IPS-18c (cell line): Measurements from ENCODE around the gene PAFAH2.
"Not testable (repeated sequence)": the region's sequence is repeated elsewhere in the genome, so short reads cannot be mapped to it uniquely, and the experiment has no call there.

Source experiments
- H3K4me3 ChIP-seq: 2 replicates; pipeline ENCODE4 v1.7.0; 2013; ENCODE audit warnings: low read depth, mild to moderate bottlenecking, low read length, moderate library complexity; ENCODE audit not compliant: insufficient read depth
- H3K9me3 ChIP-seq: one replicate; pipeline ENCODE4 v1.6.1; 2013; ENCODE audit warnings: mild to moderate bottlenecking, low read length, moderate library complexity; ENCODE audit not compliant: control insufficient read depth, insufficient read depth

Gene PAFAH2

DNA sequence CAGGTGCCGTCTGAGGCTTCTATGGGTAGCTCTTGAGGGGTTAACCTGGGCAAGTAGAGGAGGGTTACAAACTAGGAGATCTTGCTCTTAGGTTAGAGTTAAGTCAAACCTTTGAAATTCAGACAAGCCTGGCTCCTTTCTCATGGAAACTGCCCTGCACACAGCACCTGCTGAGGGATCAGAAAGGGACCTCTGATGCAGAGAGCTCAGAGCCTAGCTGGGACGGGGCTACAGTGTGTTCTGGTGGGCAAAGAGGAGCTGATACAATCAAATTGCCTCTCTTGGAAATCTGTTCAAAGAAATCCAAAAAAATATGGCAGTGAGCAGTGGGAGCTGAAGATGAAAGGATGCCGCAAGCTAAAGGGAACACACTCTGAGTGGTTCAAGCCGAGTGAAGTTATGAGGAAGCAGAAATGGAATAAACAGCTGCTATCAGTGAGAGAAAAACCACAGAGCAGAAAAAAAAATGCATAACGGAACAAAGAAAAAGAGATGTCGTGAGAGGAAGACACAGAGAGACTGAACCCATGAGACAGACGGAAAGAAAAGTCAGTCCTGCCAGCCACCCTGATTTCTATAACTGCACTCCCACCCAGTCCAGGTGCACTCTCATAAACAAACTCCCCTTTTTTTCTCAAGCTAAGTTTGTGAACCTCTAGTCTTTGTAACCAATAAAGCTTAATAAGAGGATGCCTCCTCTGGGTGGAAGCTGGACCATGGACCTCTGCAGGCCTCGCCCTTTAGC lies 26.6 kb downstream of the PAFAH2 start:
- Histone ChIP-seq H3K4me3 (no peak overlapping the region), H3K9me3 (no peaks in the 10 kb centered on the region)

DNA sequence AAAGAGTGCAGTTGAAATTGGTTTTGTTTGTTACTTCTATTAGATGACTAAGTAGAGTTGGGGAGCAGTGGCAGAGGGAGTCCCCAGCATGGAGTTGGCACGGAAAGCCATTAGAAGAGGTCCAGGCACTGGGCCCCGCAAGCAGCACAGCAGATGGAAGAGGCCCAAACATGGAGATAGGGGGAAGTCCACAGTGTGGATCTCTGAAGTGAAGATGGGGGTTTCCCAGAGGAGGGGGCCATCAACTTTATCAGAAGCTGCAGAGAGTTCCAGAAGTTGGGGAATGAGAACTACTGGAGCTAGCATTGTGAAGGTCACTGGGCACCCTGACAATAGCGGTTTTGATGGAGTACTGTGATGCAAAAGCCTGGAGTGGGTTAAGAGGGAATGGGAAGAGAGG lies 30.6 kb downstream of the PAFAH2 start:
- Histone ChIP-seq H3K9me3 (no peaks in the 10 kb centered on the region), H3K4me3 (no peak overlapping the region)

DNA sequence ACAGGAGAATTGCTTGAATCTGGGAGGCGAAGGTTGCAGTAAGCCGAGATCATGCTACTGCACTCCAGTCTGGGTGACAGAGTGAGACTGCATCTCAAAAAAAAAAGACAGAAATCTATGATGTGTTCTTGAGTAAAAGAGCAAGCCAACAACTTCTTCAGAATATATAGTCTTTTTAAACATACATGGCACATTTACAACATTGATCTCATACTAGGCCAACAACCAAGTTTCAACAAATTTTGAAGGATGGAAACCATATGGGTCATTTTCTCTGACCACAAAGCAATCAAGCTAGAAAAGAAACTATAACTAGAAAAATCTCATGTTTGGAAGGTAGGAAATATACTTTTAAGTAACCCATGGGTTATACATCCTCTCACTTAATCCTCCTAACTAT lies 38.3 kb downstream of the PAFAH2 start:
- Histone ChIP-seq H3K4me3 (no peak overlapping the region), H3K9me3 (no peaks in the 10 kb centered on the region)

DNA sequence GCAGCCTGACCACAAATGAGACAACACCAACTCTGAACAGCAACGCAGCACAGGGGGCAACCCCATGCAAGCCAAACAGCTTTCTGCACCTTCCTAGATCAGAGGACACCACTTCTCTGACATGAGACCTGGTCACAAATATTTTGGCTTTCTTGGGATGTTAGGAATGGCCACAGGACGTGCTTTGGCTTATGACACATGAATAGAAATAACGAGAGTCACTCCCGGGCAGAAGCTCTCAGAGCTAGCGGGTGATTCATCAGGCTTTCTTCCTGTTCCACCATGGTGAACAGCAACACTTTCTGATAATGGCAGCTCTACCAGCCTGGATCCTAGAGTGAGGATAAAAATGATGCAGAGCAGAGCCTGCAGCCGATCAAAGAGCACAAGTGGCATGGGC lies 39.4 kb downstream of the PAFAH2 start:
- H3K9me3 ChIP-seq: no peaks in the 10 kb centered on the region
- no peak overlapping the region for H3K4me3 ChIP-seq

DNA sequence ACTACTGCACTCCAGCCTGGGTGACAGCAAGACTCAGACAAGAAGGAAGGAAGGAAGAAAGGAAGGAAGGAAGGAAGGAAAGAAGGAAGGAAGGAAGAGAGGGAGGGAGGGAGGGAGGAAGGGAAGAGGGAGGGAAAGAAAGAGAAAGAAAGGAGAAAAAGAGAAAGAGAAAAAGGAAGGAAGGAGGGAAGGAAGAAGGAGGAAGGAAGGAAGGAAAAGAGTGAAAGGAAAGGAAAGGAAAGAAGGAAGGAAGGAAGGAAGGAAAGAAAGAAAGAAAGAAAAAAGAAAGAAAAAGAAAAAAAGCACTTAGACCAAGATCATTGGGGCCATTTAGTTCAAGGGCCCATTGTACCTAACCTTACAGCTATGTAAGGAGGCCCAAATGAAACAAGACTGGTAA lies 42.3 kb downstream of the PAFAH2 start:
- H3K9me3 ChIP-seq: no peaks in the 10 kb centered on the region
- H3K4me3 ChIP-seq: no peak overlapping the region

DNA sequence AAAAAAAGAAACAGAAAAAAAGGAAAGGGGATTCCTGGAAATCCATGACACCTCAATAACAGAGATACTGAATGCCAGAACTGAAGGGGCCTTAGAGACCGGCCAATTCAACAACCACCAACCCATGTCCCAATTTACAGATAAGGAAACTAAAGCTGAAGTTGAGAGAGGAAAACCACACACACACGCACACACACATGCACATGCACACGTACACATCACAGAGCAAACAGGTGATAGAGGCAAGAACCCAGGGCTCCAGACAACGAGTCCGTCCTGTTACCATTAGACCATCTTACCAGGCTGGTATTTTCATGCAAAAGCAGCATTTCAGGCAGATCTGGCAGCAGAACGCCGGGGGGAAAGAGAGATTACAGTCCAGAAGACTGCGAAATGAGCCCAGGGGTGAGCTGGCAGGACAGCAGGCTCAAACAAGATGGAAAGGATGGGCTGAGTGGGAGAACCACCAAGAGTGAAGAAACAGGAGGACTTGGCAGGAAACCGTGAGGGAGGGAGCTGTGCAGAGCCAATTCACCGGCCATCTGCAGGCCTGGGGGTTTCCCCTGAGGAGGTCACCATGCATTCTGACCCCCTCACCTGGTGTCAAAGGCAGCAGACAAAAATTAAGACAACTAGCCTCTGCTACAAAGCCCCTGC lies 43.5 kb downstream of the PAFAH2 start:
- Histone ChIP-seq H3K9me3 (no peaks in the 10 kb centered on the region), H3K4me3 (no peak overlapping the region)

DNA sequence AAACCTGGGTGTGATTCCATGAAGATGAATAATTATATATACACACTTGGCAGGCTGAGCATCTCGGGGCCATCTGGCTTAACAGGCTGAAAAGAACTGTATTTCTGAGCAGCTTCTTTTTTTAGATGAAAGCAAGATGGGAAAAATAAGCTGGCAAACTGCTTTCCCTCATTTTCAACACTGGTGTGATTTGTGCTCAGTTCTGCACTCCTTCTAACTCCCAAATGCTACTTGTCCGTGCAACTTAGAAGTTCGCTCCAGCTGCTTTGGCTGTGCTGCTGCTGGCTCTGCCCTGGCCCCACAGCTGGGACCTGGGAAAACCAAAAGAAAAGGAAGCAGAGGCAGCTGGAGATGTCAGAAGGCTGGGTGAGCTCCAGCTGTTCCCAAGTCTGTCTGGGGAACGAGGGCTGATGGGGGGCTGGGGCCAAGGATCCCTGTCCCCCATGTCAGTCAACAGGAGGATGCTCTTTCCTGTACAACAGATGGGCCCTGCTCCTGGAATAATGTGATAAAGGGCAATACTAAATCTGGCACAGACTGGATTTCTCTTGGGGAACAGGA lies 44.9 kb downstream of the PAFAH2 start:
- Histone ChIP-seq H3K9me3 (no peaks in the 10 kb centered on the region), H3K4me3 (no peak overlapping the region)

DNA sequence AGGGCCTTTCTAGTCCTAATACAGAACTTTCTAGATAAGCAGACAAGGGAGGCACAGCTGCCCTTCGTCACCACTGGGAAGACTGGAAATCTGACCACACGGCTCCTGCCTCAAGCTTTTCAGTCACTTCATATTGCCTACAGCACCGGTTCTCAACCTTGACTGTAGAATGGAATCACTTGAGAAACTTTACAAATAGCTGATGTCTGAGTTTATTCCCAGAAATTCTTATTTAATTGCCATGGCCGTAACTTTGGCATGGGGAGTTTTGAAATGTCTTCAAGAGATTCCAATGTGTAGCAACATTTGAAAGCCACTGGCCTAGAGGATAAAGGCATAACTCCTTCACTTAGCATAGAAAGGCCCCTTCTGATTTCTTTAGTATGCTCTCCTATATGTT lies 49.2 kb downstream of the PAFAH2 start:
- Histone ChIP-seq H3K9me3 (no peaks in the 10 kb centered on the region), H3K4me3 (no peak overlapping the region)

DNA sequence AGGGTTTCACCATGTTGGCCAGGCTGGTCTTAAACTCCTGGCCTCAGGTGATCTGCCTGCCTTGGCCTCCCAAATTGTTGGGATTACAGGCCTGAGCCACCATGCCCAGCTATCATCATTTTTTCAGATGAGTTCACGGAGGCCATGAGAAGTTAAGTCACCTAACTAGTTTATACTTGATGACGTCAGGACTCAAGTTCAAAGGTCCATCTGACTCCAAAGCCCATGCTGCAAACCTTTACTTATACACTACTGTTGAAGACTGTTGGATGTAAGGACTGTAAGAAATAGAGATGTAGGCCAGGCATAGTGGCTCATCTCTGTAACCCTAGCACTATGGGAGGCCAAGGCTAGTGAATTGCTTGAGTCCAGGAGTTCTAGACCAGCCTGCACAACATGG lies 50.8 kb downstream of the PAFAH2 start:
- no peaks in the 10 kb centered on the region for H3K9me3 ChIP-seq
- H3K4me3 ChIP-seq: no peak overlapping the region

DNA sequence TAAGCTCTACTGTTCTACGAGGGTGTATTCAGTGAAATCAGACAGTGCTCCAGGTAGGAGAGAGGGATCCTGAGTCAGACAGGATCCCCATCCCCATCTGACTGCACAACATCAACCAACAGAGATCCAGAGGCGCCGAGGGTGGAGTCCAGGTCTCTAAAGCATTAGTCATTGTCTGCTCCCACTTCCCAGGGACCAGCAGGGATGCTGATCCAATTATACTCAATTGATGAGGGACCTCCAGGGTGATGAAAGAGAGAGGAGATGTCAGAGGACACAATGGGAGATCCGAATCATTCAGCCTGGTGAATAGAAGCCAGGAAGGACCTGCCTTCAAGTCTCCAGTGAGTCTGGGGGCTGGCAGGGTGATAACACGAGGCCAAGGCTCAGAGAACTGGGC lies 52.1 kb downstream of the PAFAH2 start:
- Histone ChIP-seq H3K4me3 (no peak overlapping the region), H3K9me3 (no peaks in the 10 kb centered on the region)

DNA sequence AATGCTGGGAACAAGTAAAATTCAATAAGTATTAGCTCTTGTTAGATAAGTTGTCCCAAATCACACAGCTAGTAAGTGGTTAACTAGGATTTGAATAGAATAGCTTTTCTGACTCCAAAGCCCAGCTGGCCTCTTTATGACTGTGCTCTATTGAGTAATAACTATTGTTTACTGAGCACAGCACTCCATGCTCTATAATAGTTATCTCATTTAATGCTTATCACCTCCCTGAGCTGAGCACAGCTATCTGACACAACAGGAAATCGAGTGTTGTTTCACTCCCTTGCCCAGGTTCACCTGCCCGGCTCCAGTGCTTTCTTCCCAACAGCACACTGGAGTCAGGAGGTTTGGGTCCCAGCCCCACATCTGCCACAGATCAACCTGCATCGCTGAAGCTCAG lies 52.9 kb downstream of the PAFAH2 start:
- no peaks in the 10 kb centered on the region for H3K9me3 ChIP-seq
- H3K4me3 ChIP-seq: no peak overlapping the region

DNA sequence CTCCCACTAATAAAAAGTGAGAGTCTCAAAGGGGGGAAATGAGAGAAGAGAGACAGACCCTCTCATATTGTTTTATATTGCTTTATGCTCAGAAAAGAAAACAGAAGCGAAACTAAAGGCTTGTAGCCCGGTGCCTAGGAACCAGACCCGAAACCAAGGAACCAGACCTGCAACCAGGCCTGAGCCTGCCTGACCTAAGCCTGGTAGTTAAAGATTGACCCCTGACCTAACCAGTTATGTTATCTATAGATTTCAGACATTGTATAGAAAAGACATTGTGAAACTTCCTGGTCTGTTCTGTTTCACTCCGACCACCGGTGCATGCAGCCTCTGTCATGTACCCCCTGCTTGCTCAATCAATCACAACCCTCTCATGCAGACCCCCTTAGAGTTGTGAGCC lies 54.4 kb downstream of the PAFAH2 start:
- H3K9me3 ChIP-seq, H3K4me3 ChIP-seq: not testable (repeated sequence)

DNA sequence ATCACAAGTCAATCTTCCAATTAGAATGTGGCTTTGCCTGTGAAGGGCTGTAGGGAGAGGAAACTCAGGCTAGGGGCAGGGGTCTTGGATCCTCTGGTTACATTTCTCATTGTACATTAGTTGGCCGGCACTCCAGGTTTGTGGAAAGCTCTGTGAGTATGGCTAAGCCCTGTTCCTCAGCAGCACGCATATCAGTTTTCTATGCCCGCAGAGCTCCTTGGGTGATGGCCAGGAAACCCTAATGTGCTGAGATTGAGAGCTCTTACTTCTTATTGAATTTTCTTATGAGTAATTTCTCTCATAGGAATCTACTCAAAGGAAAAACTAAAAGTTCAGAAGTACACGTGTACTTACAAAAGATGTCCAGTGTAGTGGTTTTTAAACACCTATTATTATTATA lies 60.9 kb downstream of the PAFAH2 start:
- H3K4me3 ChIP-seq: no peak overlapping the region
- peaks cover 4% of the 10 kb centered on the region for H3K9me3 ChIP-seq

DNA sequence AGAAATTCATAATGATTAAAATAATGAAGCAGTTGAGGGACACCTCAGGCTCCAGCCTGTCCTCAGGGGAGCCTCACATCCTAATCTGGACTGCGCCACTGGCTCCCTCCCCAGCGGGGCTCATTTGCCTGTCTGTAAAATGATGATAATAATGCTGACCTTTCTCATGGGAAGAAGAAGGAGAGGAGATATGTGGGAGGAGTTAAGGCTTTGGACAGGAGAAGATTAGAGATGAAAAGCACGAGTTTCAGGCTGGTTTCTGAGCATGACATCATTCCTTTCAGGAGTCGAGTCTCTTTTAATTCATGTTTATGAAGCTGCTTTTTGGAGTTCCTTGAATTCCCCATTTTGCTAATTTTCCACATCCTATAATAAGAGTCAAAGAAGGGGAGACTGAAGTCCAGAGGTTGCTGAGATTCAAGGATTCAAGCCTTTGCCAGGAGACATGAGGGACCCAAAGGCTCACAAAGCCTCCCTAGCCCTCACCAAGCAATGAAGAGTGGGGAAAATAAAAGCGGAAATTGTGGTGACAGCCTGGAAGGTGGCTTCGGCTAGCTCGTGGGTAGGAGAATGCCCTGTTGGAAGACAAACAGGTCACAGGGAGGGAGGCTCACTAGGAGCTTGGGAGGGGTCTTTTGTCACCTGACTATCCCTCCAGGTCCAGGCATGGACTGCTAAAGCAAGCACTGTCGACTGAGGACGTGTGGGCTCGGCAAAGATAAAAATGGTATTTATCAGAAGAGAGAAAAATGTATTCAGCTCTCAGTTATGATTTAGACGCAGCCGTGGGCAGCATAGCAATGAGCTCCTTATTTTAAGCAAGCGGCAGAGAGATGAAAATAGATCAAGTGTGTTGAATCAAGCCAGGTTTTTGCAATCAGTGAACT lies 64.1 kb downstream of the PAFAH2 start:
- Histone ChIP-seq H3K4me3 (no peak overlapping the region), H3K9me3 (no peaks in the 10 kb centered on the region)

DNA sequence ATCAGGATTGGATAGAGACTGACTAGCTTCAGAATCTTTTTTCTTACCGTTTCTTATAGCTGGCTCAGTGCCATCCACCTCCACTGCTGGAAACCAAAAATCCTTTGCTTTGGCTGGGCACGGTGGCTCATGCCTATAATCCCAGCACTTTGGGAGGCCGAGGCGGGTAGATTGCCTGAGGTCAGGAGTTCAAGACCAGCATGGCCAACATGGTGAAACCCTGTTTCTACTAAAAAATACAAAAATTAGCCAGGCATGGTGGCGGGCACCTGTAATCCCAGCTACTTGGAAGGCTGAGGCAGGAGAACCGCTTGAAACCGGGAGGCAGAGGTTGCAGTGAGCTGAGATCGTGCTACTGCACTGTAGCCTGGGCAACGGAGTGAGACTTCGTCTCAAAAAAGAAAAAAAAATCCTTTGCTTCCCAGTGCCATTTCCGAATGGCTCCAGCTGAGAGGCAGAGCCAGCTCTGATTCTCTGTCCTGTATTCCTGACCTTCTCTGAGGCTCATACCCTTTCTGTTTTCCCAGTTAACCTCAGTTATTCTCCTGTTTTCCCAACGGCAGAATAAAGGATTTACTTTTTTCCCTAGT lies 65.0 kb downstream of the PAFAH2 start:
- H3K9me3 ChIP-seq, H3K4me3 ChIP-seq: not testable (repeated sequence)

DNA sequence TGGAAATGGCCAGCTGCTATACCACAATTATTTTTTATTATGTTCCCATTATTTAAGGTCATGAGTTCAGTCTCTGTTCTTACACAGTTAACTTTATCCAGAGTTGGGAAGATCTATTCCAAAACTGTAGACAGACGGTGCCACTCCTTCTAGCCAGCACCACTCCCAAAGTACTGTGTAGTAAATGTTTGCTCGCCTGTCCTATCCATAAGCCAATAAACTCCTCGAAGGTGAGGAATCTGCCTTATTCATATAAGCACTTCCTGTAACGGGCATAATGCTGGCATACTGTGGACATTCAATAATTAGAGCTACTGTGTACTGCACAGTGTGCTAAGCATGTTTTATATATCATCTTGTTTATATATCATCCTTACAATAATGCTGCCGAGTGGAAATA lies 65.5 kb downstream of the PAFAH2 start:
- Histone ChIP-seq H3K4me3 (no peak overlapping the region), H3K9me3 (no peaks in the 10 kb centered on the region)

DNA sequence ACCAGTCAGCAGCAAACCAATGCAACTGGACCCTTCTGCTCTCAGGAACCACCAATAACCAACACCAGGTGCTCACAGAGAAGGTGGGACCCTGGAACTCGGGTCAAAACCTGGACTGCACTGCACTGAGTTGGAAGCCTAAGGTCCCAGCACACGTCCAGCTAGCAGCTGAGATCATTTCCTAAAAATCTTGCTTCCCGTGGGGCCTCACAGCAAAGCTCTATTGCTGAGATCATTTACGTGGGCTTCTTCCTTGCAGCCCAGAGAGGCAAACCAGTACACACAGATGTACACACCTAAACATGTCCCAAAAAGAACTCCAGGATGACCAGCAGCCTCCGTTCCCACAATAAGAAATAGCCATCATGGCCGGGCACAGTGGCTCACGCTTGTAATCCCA lies 68.8 kb downstream of the PAFAH2 start:
- H3K4me3 ChIP-seq: no peak overlapping the region
- no peaks in the 10 kb centered on the region for H3K9me3 ChIP-seq
